HG03565 (cell line): Measurements from ENCODE around the gene TYMP.
"Not testable (repeated sequence)": the region's sequence is repeated elsewhere in the genome, so short reads cannot be mapped to it uniquely, and the experiment has no call there.

ENCODE experiments used
- ATAC-seq: cut with Tn5 transposase; IDR thresholded peaks from one replicate; pipeline ENCODE4 v1.9.1; 2021; ENCODE audit warnings: mild to moderate bottlenecking, moderate library complexity; ENCODE audit not compliant: unreplicated experiment

TYMP gene

GRCh38 chr22:50542416-50542927 is 12.7 kb upstream of the TYMP start:
- no peak for ATAC-seq

GRCh38 chr22:50541667-50542026 is 11.8 kb upstream of the TYMP start:
- not testable (repeated sequence) for ATAC-seq

GRCh38 chr22:50540381-50540780 is 10.6 kb upstream of the TYMP start:
- ATAC-seq = no peak

GRCh38 chr22:50537765-50538164 is 8.0 kb upstream of the TYMP start:
- ATAC-seq = no peak

- no peak for ATAC-seq
Measured at GRCh38 chr22:50536226-50536625, 6.4 kb upstream of the TYMP start.

- no peak for ATAC-seq
Measured at GRCh38 chr22:50535113-50535512, 5.3 kb upstream of the TYMP start.

- not testable (repeated sequence) for ATAC-seq
Measured at GRCh38 chr22:50533856-50534711, 4.3 kb upstream of the TYMP start.

- no peak for ATAC-seq
Measured at GRCh38 chr22:50532824-50533796, 3.3 kb upstream of the TYMP start.

GRCh38 chr22:50531962-50532674 is 2.3 kb upstream of the TYMP start:
- ATAC-seq = no peak

- ATAC-seq = peak; percentile 21
Measured at GRCh38 chr22:50531546-50531961, 1.7 kb upstream of the TYMP start.

GRCh38 chr22:50530877-50531545 is 1.2 kb upstream of the TYMP start:
- ATAC-seq = no peak

- ATAC-seq = no peak
Measured at GRCh38 chr22:50530580-50530876, 716 bp upstream of the TYMP start.

- ATAC-seq = no peak
Measured at GRCh38 chr22:50529416-50529896, 356 bp downstream of the TYMP start.

GRCh38 chr22:50528682-50529415 is 963 bp downstream of the TYMP start:
- no peak for ATAC-seq

- no peak for ATAC-seq
Measured at GRCh38 chr22:50527921-50528681, 1.7 kb downstream of the TYMP start.

- ATAC-seq = no peak
Measured at GRCh38 chr22:50526834-50527801, 2.7 kb downstream of the TYMP start.

- ATAC-seq = peak; percentile 17
Measured at GRCh38 chr22:50526108-50526833, 3.5 kb downstream of the TYMP start.
